ENCODE data around the gene CCDC110.

CCDC110 gene

DNA sequence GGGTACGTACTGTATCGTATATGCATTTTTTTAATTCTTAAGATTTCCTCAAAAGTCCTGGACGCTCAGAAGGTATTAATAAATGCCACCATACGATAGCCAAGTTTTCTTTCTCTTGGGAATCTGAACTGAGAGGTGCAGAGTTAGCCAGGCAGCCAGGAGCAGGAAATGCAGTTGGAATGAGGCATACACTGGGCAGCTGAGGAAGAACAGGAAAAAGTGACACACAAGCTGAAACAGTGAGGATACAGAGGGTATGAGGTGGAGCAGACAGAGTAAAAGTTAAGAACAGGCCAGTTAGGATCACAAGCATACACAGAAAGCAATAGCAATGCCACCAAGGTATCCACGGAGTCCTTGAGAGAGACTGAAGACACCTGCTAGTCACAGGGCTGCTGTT lies 59.1 kb downstream of the CCDC110 start:
- no peak for DNase-seq

DNA sequence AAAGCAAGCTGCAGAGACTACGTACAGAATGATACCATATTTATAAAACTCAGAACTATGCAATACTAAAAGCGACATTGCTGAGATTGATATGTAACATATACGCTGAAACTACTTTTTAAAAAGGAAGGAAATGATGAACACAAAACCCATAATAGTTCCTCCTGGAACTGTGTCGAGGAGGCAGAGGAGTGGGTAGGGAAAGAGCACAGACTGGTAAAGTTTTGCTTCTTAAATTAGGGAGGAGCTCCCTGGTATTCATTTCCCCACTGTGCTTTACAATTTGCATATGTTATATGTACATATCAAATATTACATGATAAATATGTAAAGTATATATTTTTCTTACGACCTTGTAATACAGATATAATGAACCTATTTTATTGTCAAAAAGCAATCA lies 59.7 kb downstream of the CCDC110 start:
- DNase-seq = no peak

DNA sequence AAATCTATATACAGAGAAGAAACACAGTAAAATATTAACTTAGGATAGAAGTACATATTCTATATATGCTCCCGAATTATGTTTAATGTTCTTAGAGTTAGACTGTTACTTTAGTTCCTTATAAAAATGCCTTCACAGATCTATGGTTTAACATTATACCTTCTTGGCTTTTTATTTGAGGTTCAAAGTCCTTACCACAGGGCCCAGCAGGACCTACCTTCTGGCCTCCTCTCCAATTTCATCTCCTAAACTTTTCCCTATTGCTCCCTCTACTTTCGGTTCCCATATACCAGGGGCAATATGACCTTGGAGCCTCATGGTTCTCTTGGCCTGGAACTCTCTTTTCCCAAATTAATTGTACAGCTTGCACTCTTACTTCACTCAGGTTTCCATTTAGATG lies 63.1 kb downstream of the CCDC110 start:
- no peak for DNase-seq

DNA sequence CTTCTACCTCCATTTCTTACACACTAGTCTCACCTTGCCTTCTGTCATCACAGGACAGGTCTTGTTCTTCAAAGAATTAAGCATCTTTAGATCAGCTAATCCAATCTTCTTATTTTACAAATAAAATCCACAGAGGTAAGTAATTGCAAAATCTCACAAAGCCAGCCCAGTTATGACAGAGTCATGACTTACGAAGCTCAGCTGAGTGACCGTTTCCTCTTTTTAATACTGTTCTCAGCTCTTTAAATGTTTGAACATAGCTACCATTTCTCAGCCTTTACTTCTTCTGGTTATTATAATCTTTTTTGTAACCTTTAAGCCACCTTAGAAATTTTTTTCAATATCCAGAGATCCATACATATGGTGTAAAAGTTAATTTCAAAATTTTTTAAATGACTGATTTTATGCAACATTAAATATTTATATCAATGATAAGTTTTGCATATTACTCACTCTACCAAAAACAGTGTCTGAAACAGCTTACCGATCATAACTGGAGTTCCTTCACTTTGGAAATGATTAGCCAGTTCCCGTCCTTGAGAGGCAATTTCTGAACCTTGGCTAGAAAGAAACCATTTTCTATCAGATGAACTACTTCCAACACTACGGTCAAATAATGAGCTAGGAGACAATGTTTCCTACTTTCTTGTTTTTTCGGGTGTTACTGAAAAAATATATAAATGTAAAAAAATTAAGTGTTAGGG lies 66.1 kb downstream of the CCDC110 start:
- DNase-seq = no peak

DNA sequence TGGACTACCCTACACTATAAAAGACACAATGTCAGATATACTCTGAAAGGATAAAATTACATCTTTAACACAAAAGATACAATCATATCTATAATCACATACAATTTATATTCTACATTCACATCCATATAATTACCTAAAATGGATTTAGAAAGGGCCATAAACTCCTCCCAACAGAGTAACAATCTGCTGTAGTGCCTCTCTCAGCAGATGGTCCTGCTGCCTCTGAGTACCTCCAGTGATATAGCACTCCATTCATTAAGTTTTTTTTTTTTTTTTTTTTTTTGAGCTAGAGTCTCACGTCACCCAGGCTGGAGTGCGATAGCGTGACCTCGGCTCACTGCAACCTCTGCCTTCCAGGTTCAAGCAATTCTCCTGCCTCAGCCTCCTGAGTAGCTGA lies 67.5 kb downstream of the CCDC110 start:
- no peak for DNase-seq

DNA sequence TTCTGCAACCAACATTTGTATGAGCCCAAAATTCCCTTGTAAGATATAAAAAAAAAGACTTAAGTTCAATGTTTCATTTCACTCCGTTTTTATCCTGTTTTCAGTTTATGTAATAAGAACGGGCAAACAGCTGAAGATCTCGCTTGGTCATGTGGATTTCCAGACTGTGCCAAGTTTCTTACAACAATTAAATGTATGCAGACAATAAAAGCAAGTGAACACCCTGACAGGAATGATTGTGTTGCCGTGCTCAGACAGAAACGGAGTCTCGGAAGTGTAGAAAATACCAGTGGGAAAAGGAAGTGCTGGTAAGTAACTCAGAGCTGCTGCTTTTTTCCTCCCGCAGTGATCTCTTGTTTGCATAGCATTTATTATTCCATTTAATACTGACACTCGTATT lies 72.1 kb downstream of the CCDC110 start:
- no peak for DNase-seq

DNA sequence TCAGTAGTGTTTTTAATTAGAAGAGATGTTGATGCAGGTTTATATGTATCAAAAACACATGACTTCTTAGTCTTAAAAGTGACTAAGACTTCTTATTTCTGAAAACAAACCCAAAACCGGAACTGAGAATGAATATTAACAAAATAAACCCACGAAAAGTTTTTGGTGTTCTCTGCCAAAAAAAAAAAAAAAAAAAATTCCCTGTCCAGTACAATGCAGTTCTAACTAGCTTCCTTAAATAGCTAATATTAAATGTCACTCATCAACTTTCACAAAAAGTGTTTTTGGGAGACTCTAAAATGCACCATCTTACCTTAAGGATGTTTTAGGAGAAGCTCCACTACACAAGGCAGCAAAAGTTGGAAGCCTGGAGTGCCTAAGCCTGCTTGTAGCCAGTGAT lies 72.9 kb downstream of the CCDC110 start:
- DNase-seq = no peak

DNA sequence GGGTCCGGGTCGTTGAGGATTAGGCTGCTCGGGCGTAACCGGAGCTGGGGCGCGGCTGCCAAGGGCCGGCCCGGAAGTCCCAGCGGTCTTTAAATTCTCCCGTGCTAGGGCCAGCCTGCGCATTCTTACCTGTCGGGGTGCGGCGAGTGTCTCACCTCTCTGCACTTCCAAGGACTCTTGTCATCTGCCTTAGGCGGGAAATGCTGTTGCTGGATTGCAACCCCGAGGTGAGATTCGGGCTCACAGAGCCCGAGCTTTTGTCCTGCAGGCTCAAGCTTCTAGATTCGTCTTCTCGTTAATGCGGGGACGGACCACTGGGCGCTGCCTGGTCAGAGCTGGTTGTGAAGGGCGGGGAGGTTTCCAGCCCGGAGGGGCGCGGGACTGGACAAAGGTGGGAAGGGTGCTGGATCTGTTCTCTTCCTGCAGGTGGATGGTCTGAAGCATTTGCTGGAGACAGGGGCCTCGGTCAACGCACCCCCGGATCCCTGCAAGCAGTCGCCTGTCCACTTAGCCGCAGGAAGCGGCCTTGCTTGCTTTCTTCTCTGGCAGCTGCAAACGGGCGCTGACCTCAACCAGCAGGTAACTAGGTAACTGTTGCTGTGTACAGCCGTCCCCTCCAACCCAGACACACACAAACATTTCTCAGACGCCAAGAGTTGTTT lies 74.7 kb downstream of the CCDC110 start, which contains the start of gene ANKRD37:
ANKRD37 (plus strand) TSS at position 118 of the 662 bp plus-strand sequence; CDS start at position 201, 83 bp downstream.
- DNase-seq = no peak

DNA sequence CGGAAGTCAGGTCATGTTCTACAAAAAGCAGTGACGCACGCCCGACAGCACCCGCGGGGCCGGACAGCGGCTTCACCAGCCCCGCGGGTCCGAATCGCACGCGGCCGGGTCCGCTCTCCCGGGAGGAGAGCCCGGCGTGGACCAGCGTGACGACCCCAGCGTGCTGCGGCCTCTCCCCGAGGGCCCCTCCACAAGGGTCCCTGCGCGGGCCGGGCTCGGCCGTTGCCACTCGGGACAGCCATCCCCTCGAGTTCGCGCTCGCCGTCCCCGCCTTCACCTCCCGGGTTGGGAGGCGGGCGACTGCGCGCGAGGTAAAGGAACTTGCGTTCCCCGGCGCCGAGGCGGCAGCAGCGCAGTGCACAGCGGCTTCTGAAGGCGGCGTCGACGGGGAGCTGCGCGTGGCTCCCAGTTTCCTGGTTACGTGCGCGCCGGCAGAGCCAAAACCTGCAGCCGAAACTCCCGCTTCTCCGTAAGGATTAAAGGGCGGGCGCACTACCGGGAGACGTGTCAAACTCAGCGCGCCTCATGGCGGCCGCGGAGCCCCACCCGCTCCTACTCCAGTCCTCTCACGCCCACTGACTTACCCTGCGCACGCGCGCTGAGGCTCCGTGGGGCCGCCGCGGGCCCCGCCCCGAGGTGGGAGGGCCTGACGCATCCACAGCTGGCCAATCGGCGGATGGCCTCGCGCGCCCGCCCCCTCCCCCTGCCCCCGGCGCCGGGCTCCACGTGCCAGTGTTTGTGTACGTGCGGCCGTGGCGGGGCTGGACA lies 75.4 kb downstream of the CCDC110 start:
- DNase-seq = peak; percentile 97

DNA sequence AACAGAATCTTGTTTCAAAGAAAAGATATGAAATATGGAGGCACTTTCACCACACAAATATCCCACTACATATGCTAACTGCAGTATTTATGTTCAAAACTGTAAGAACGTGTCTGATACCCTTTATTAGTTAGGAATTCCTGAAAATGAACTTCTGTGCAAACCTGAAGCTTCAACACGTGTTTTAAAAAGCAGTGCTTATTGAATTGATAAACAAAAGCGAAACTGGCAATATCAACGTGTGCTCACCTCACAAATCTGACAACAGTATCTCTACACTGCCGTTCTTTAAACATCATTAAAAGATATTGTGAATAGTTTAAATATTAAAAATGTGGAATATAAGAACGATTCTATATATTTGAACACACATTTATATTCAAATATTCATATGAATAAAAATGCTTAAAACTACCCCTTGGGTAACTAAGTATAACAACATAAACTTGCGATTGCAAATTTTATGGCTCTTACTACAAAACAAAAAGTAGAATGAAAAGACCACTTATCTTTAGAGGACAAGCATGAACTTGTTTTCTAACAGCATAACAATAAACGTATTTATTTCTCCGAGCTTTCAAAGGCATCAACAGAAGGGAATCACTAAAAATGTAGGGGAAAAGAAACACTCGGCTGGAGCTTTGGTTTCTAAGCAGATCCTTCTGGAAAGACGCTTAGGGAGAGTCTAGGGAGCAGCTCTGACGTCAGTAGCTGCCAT lies 76.1 kb downstream of the CCDC110 start, which contains the start of gene LRP2BP:
LRP2BP (minus strand) TSS at position 687 of the 718 bp plus-strand sequence. CDS start 17,738 bp downstream, outside the sequence.
- DNase-seq = no peak

Measured in activated CD8-positive, alpha-beta memory T cell treated with anti-CD3 and anti-CD28 coated beads, Interleukin-2, amount 50 U/mL, for 4 hours (primary cell).